M059J (cell line): Measurements from ENCODE around the gene TMEM50B. TPM values are rescaled to one million over a fixed set of nuclear protein-coding genes. Genes with fewer than 3 reads are reported as not detected.
"Not testable (repeated sequence)": the region's sequence is repeated elsewhere in the genome, so short reads cannot be mapped to it uniquely, and the experiment has no call there.

ENCODE experiments used
- DNase-seq: peaks from one replicate; pipeline ENCODE4 v3.0.0-alpha.2; 2012; ENCODE audit warnings: low read depth
- total RNA-seq: library from RNA; depleted of rRNA; stranded (reverse); fragments of >200 nt; shearing (Covaris generic); gene quantifications from 2 replicates; pipeline ENCODE4 v1.2.3, GENCODE V29; 2014

Gene TMEM50B
- total RNA-seq, 1 experiment from 2014 or later: 58.6 TPM

DNA sequence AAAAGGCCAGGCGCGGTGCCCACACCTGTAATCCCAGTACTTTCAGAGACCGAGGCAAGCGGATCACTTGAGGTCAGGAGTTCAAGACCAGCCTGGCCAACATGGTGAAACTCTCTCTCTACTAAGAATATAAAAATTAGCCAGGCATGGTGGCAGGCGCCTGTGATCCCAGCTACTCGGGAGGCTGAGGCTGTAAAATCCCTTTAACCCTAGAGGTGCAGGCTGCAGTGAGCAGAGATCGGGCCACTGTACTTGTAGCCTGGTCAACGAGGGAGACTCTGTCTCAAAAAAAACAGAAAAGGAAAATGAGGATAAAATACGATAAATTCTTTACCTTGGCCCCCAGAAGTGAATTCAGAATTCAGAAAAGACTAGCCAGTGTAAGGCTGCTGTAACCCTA, 1.6 kb downstream of the TMEM50B start:
- DNase-seq: no peak

DNA sequence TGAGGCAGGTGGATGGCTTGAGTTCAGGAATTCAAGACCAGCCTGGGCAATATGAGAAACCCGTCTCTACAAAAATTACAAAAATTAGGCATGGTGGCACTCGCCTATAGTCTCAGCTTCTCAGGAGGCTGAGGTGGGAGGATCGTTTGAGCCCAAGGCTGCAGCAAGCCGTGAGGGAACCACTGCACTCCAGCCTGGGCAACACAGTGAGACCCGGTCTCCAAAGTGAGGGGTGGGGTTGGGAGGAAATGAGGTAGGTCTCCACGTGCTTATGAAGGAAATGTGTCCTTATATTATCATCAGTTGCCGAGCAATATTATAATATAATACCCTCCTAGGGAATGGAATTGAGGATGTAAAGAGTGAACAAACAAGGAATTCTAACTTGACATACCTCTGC, 2.7 kb downstream of the TMEM50B start:
- no peak for DNase-seq

DNA sequence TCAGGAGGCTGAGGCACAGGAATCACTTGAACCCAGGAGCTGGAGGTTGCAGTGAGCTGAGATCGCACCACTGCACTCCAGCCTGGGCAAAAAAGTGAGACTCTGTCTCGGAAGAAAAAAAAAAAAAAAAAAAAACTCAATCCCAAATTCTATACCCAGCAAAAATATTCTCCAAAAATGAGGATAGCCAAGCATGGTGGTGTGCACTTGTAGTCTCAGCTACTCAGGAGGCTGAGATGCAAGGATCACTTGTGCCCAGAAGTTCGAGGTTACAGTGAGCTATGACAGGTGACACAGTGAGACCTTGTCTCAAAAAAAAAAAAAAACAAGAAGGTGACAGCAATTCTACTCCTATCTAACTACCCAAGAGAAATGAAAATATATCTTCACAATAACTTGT, 6.4 kb downstream of the TMEM50B start:
- no peak for DNase-seq

DNA sequence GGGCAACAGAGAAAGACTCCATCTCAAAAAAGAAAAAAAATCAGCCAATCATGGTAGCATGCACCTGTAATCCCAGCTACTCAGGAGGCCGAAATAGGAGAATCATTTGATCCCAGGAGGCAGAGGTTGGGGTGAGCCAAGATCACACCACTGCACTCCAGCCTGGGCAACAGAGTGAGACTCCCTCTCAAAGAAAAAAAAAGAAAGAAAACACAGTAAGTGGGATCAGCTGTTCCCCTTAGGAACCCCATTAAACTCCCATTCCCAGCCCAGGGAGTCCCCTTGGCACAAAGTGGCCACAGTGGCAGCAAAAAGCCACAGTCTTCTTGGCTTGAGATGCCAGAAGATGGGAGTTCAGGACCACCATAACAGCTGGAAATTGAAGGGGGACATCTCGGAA, 9.1 kb downstream of the TMEM50B start:
- no peak for DNase-seq

DNA sequence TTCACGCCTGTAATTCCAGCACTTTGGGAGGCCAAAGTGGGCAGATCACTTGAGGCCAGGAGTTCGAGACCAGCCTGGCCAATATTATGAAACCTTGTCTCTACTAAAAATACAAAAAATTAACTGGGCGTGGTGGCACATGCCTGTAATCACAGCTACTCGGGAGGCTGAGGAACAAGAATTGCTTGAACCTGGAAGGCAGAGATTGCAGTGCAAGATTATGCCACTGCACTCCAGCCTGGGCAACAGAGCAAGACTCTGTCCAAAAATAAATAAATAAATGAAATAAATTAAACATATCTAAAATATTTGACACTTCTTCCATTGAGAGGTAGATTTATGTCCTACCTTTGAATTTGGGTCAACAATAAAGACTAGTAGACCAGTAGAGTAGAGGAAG, 10.6 kb downstream of the TMEM50B start:
- not testable (repeated sequence) for DNase-seq

DNA sequence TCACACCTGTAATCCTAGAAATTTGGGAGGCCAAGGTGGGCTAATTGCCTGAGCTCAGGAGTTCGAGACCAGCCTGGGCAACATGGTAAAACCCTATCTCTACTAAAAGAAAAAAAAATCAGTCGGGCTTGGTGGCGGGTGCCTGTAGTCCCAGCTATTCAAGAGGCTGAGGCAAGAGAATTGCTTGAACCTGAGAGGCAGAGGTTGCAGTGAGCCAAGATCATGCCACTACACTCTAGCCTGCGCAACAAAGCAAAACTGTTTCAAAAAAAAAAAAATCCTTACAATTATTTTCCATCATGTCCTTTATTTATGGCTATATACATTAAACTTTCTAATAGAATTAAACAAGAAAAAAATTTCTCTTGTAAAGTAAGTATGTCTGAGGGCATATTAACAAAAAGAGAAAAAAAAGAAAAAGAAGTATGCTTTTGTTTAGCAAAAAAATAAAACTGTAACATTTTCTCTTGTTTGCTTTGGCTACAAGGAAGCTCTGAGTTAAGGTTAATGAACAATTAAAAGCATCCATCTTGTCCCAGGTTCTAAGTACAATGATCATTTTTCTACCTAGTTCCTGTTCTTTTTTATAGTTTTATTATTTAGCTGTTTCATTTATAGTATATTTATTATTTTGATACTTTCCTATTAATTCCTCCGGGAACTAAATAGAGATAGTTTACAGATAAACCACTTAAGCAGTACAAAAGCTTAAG, 18.1 kb downstream of the TMEM50B start:
- DNase-seq: no peak

DNA sequence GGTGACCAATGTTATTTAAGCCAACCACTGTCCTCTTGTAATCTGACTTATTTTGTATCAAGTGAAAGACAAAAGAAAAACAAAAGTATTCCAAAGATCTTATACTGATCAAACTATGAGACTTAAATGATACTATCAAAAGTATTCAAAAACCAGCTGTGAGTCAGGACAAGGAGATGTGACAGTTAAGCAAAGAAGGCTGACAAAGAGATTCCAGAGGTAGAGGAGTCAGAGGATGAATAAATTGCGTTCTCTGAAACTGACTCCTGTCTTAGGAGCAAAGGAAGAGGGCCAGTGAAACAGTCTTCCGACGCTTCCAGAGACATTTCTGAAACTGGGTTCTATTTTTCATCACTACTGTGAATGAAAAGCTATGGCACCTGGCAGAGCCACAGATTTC, 20.9 kb downstream of the TMEM50B start:
- DNase-seq: no peak

DNA sequence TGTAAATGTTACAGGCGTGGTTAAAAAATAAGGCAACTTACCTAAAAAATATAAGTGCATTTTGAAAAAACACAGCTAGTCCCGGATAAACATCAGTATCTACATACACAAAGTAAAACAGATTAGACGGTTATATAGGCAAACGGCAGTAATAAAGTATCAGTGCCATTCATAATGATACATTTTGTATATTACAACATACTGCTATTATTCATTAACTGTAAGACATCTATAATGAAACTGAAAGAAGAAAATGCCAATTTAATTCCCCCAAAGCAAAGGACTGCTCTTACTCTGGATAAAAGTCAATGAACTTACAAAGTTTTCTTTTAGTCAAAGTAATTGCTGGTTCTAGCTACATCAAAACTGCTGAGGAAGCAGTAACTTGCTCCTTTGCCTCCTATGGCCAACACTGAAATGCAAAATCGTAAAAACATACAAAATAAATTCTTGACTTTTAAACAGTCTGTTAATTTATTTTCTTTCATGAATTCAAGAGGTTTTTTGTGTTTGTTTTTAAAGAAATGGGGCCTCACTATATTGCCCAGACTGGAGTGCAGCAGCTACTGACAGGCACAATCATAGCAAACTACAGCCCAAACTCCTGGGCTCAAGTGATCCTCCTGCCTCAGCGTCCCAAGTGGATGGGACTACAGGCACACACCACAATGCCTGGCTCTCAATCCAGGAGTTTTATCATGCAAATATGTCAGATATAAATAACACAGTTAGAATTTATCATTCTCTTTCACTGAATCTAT, 23.9 kb downstream of the TMEM50B start:
- no peak for DNase-seq

DNA sequence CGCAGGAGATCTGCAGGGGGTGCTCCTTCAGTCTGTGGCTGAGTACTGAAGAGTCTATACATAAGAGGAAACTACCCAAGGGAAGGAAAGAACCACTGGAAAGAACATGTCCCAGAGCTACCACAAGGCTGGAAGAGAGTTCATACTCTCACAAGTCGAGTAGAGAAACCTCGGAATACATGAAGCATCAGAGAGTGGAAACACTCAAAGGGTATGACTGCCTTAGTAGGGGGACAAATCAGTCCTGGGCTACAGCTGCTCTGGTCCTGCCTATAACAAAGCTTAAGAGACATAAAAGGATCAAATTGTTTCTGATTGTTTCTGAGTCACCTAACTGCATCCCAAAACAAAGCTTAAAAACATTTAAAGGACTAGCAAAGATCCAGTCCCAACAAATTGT, 27.4 kb downstream of the TMEM50B start:
- DNase-seq: no peak

DNA sequence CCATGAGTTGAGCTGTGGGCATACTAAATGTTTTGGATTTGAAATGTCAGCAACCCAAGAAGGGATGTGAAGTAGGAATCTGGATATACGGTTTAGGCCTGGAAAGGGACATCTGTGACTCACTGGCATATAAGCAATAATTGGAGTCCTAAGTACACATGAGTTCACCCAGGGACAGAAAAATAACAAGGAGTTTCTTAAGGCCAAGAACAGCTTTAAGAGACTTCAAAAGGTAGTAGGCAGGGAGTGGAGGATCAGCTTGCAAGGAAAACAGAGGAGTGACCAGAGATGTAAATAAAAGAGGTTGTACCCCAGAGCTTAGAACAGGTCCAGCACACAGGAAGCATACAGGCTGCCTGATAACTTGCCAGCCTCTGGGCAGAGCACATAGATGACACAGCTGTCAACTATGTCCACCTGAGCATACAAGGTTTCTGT, 28.1 kb downstream of the TMEM50B start:
- DNase-seq: peak; percentile 51

DNA sequence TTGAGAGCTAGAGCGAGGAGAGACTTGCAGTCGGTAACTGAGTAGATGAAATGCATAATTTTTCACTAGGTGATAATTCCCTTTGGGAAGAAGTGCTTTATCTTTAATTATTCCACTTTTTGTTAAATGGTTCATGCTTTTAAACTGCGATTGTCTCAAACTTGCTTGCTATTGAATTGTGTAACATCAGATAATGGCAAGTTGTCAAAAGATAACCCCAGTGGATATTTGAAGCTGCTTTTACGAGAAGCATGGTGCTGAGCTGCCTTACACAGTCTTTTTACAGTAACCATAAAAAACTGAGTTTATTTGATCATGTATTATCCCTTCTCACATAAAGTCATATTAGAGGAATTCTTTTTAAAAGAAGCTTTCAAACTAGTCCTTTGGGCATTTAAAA, 30.2 kb downstream of the TMEM50B start:
- no peak for DNase-seq

DNA sequence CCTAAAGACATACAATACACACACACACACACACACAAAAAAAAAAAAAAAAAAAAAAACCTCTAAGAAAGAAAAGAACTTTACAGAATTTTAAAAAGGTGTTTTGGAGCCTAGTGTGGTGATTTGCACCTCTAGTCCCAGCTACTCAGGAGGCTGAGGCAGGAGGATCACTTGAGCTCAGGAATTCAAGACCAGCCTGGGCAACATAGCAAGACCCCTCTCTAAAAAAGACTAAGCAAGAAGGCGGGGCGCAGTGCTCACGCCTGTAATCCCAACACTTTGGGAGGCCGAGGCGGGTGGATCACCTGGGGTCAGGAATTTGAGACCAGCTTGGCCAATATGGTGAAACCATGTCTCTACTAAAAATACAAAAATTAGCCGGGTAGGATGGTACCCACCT, 33.2 kb downstream of the TMEM50B start:
- not testable (repeated sequence) for DNase-seq

DNA sequence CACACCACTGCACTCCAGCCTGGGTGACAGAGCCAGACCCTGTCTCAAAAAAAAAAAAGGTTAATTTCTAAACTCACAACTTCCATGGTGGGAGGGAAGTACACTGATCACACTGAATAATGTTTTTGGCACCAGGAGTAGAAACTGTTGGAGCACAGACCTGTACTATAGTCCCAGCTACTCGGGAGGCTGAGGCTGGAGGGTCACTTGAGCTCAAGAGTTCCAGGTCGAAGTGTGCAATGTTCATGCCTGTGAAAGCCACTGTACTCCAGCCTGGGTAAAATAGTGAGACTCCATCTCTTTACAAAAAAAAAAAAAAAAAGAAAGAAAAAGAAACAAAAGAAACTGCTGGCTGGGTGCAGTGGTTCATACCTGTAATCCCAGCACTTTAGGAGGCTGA, 35.3 kb downstream of the TMEM50B start:
- DNase-seq: no peak

DNA sequence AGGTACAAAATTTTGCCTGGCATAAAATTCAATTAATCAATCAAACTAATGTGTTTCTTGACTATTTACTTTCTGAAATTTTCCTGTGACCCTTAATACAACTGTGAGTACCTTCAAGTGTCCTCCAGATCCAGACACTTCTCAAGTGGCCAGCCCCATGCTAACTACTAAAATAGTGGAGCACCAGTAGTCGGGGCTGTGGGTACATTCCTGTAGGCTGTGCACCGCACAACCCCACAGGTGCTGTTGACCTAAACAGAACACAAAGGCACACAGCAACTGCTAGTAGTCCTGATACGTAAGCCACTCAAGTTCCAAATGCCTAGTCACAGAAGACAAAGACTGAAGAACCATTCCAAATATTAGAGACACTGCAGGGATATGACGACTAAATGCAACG, 36.6 kb downstream of the TMEM50B start:
- DNase-seq: no peak

DNA sequence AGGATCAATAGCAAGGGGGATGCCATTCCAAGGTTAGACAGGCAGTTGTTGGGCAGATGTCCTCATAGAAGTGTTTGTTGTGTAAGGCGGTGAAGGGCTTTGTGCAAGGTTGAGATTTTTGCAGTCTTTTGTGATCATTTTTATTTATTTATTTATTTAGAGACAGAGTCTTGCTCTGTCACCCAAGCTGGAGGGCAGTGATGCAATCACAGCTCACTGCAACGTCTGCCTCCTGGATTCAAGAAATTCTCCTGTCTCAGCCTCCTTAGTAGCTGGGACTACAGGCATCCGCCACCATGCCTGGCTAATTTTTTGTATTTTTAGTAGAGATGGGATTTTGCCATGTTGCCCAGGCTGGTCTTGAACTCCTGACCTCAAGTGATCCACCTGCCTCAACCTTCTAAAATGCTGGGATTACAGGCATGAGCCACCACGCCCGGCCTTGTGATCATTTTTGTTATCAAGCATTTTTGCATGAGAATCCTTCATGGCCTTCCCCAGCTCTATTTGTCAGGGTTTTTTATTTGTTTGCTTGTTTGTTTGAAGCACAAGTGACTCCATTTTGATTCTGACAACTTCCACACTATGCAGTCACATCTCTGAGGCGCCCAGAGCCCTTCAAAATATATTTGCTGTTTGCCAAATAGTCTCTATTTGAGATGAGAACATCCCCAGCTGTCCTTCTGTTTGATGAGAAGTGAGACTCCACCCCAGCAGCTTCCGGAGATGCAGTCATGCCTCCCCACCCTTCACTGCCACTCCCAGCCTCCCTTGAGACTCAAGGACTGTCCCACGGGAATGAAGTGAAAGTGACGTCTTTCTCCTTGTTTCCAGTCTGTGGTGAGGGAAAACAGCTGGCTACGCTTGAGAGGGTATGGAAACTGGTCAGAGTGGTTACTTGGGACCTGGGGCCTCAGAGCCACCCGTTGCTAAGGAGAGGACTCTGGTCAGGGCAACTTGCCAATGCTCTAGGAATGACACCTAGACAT, 38.0 kb downstream of the TMEM50B start:
- DNase-seq: peak; percentile 62

DNA sequence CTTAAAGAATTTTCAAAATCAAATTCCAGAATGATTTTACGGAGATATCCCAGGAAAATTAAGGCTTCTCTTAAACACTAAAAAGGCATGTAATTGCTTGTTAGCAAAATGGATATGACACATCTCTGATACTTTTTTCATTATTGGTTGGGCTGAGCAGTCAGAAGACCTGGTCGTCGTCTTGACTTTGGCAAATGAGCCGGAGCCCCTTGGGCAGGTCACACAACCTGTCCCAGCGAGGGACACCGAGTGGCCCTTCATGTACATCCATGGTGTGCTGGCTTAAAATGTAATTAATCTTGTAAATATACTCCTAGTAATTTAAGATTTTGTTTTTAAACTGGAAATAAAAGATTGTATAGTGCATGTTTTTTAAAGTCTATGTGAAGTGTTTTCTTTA, 42.6 kb downstream of the TMEM50B start:
- no peak for DNase-seq

DNA sequence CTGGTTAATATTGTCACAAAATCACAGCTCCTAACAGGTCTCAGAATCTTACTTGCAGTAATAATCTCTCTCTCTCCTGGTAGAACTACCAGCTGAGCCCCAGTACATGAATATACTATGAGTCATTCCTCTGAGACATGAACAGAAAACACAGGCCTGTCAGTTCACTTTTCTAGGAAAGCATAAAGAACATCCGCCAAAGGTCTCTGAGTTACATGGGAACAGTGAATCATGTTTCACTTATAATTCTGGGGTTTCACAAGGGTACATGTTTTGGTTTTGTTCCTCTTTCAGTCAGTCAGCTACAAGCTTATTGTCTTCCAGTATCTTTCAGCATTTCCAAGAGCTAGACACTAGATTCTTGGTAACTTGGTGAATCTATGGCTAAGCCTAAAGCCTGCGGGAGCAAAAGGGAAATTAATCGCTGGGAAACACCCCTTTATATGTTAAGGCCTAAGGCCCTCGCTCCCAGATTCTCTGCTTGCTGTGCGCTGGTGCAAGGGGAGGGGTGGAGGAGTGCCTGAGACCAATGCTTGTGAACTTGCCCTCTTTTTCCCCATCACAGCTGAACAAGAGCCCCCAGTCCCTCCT, 44.9 kb downstream of the TMEM50B start:
- DNase-seq: peak; percentile 92

DNA sequence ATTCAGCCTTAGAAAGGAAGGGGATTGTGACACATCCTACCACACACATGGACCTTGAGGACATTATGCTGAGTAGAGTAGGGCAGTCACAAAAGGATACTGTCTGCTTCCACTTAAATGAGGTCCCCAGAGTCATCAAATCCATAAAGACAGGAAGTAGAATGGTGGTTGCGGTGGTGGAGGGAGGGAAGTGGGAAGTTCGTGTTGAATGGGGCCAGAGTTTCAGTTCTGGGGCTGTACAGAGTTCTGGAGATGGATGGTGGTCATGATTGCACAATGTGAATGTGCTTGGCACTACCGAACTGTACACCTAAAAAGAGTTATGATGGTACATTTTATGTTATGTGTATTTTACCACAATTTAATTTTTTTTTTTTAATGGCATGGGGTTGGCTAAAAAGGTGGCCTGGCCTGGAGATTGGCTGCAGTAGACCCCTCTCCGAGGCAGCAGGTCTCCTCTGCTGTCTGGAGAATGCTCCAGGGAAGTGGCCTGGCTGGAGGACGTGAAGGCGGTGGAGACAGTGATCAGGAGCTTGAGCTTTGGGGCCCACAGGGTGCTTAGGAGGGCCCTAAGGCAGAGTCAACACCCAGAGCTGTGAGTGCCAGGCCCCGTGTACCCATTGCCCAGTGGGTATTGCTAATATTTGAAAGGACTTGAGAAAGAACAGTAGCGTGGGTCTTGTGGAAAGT, 46.2 kb downstream of the TMEM50B start:
- no peak for DNase-seq

DNA sequence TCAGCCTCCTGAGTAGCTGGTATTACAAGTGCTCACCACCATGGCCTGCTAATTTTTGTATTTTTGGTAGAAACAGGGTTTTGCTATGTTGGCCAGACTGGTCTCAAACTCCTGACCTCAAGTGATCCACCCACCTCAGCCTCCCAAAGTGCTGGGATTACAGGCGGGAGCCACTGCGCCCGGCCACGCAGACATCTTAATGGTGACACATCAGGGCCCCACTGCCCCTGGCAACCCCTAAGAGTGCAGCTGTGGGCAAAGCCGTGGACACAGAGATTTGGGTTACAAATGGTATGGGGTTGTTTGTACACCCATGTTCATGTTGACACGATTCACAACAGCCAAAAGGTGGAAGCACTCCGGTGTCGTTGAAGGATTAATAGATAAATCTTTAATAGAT, 46.8 kb downstream of the TMEM50B start:
- no peak for DNase-seq

DNA sequence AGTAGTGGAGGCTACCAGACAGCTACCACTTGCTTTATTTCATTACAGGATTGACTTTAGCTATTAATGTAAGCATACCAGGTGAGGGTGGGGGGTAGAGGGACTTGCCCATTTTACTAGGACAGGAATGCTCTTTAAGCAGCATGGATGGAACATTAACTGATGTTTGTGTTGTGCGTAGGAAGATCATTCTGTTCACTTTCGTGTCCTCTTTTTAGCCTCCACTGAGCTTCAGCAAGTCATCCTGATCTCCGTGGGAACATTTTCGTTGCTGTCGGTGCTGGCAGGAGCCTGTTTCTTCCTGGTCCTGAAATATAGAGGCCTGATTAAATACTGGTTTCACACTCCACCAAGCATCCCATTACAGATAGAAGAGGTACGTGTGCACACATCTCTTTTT, 47.3 kb downstream of the TMEM50B start:
- DNase-seq: no peak

DNA sequence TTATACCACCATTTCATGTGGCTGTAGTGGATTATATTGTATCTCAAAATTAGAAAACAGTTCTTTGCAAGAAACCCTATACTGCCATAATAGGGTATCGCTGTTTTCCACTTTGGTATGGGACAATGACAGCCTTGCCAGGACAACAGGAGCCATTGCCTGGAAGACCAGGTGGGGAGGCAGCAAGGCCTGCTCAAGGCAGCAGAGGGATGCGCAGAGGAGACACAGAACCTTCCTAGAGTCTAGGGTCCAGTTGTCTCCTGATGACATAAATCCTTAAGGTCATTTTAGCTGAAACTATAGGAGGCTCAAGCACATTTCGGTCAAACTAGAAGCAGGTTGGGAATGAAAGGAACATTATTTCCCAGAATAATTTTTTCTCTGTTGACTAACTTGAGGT, 48.9 kb downstream of the TMEM50B start:
- no peak for DNase-seq
